GM23338 (cell line): Measurements from ENCODE around the gene AP3S1.

Experiments
- CREB1 ChIP-seq: fragments of 250-450 bp; sonication (Bioruptor Pico); IDR thresholded peaks from 2 replicates; pipeline ENCODE4 v1.5.0; 2020; ENCODE audit warnings: low read depth, mild to moderate bottlenecking, moderate library complexity
- EZH2 ChIP-seq: fragments of 200-600 bp; sonication (generic); IDR thresholded peaks from one replicate; pipeline ENCODE4 v1.8.0; 2017; ENCODE audit warnings: antibody characterized with exemption, mild to moderate bottlenecking, low read depth; ENCODE audit not compliant: unreplicated experiment
- POLR2AphosphoS5 ChIP-seq: IDR thresholded peaks from 2 replicates; pipeline ENCODE4 v1.6.1; 2016; ENCODE audit warnings: antibody characterized with exemption, low read depth
- ZNF114 ChIP-seq: fragments of 250-450 bp; sonication (Bioruptor Pico); IDR thresholded peaks from 2 replicates; pipeline ENCODE4 v1.5.0; 2020; ENCODE audit warnings: mild to moderate bottlenecking, moderate library complexity
- TF ChIP-seq, protein P1 (sequence below), 2 experiments: fragments of 200-600 bp in 1 of 2; sonication (generic) in 1 of 2; conservative IDR thresholded peaks; 2 replicates each; pipeline versions ENCODE4 v1.5.1 to v1.6.1; 2016 to 2017; ENCODE audit warnings: antibody characterized with exemption in 2 of 2, low read depth in 2 of 2, mild to moderate bottlenecking in 2 of 2, moderate library complexity in 1 of 2
- TF ChIP-seq, protein P2 (sequence below): IDR thresholded peaks from one replicate; pipeline ENCODE4 v1.6.1; 2018; ENCODE audit warnings: antibody characterized with exemption; ENCODE audit not compliant: unreplicated experiment

DNA sequence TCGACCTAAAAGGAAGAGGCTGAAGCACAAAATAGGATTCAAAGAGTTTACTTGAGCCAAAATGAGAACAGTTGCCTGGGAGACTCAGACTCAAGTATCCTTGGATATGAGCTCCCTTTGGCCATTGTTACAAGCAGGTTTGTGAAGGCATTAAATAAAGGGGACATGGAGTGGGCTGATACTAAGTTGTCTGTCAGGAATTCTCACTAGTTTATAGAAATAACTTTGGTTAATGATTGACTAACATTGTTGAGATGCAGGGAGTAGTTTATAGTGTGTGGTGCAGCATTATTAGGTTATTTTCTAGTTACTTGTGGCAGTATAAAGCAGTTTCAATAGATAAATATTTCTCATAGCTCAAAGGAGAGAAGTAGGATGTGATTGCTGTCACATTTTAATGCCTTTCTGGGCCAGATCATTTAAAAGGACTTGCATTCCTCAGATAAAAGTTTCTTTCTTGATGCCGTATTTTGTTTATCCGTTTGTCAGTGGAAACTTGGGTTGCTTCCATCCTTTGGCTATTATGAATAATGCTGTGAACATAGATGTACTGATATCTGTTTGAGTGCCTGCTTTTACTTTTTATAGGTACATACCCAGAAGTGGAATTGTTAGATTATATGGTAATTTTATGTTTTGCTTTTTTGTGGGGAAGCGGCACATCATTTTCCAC is 9.1 kb downstream of the AP3S1 start:
- TF ChIP-seq, protein P1, sequence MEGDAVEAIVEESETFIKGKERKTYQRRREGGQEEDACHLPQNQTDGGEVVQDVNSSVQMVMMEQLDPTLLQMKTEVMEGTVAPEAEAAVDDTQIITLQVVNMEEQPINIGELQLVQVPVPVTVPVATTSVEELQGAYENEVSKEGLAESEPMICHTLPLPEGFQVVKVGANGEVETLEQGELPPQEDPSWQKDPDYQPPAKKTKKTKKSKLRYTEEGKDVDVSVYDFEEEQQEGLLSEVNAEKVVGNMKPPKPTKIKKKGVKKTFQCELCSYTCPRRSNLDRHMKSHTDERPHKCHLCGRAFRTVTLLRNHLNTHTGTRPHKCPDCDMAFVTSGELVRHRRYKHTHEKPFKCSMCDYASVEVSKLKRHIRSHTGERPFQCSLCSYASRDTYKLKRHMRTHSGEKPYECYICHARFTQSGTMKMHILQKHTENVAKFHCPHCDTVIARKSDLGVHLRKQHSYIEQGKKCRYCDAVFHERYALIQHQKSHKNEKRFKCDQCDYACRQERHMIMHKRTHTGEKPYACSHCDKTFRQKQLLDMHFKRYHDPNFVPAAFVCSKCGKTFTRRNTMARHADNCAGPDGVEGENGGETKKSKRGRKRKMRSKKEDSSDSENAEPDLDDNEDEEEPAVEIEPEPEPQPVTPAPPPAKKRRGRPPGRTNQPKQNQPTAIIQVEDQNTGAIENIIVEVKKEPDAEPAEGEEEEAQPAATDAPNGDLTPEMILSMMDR (conservative IDR thresholded peaks at IDR 0.05; ENCODE audit: low read depth in 2 of 2), result no peak
- TF ChIP-seq POLR2AphosphoS5 (no peak), ZNF114 (CRISPR knock-in tag) (no peak), EZH2 (no peak), CREB1 (CRISPR knock-in tag) (no peak)
- TF ChIP-seq, protein P2, sequence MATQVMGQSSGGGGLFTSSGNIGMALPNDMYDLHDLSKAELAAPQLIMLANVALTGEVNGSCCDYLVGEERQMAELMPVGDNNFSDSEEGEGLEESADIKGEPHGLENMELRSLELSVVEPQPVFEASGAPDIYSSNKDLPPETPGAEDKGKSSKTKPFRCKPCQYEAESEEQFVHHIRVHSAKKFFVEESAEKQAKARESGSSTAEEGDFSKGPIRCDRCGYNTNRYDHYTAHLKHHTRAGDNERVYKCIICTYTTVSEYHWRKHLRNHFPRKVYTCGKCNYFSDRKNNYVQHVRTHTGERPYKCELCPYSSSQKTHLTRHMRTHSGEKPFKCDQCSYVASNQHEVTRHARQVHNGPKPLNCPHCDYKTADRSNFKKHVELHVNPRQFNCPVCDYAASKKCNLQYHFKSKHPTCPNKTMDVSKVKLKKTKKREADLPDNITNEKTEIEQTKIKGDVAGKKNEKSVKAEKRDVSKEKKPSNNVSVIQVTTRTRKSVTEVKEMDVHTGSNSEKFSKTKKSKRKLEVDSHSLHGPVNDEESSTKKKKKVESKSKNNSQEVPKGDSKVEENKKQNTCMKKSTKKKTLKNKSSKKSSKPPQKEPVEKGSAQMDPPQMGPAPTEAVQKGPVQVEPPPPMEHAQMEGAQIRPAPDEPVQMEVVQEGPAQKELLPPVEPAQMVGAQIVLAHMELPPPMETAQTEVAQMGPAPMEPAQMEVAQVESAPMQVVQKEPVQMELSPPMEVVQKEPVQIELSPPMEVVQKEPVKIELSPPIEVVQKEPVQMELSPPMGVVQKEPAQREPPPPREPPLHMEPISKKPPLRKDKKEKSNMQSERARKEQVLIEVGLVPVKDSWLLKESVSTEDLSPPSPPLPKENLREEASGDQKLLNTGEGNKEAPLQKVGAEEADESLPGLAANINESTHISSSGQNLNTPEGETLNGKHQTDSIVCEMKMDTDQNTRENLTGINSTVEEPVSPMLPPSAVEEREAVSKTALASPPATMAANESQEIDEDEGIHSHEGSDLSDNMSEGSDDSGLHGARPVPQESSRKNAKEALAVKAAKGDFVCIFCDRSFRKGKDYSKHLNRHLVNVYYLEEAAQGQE, result no peak
